SK-N-SH (cell line): ENCODE measurements around the gene TMEM198.

Experiments
- EZH2phosphoT487 ChIP-seq: fragments of 200-600 bp; sonication (generic); IDR thresholded peaks from 2 replicates; pipeline ENCODE4 v1.6.1; 2017; ENCODE audit warnings: low read depth, mixed run types, mild to moderate bottlenecking, antibody characterized with exemption, moderate library complexity, borderline replicate concordance
- FOSL2 ChIP-seq: IDR thresholded peaks from 2 replicates; pipeline ENCODE4 v1.4.0; 2012; ENCODE audit warnings: low read depth, mild to moderate bottlenecking, moderate library complexity, borderline replicate concordance
- GABPA ChIP-seq: IDR thresholded peaks from 2 replicates; pipeline ENCODE4 v1.4.0; 2012; ENCODE audit warnings: low read depth, mild to moderate bottlenecking
- MXI1 ChIP-seq: IDR thresholded peaks from 2 replicates; pipeline ENCODE4 v1.6.1; 2012; ENCODE audit warnings: mild to moderate bottlenecking, low read depth, low read length, improper control_type of control experiment
- POLR2AphosphoS5 ChIP-seq: IDR thresholded peaks from 2 replicates; pipeline ENCODE4 v1.6.1; 2012; ENCODE audit warnings: low read depth, low read length
- RAD21 ChIP-seq: IDR thresholded peaks from 2 replicates; pipeline ENCODE4 v1.6.1; 2012; ENCODE audit warnings: mild to moderate bottlenecking, low read length
- TF ChIP-seq, protein P1 (sequence below): fragments of 150-350 bp; IDR thresholded peaks from 2 replicates; pipeline ENCODE4 v1.6.1; 2017; ENCODE audit warnings: antibody characterized with exemption, low read length, low read depth, borderline replicate concordance
- TF ChIP-seq, protein P2 (sequence below): fragments of 200-600 bp; sonication (generic); IDR thresholded peaks from 2 replicates; pipeline ENCODE4 v1.6.1; 2017; ENCODE audit warnings: antibody characterized with exemption, mild to moderate bottlenecking, moderate library complexity
- TF ChIP-seq, protein P3 (sequence below): IDR thresholded peaks from 2 replicates; pipeline ENCODE4 v1.4.0; 2012; ENCODE audit warnings: low read depth

DNA sequence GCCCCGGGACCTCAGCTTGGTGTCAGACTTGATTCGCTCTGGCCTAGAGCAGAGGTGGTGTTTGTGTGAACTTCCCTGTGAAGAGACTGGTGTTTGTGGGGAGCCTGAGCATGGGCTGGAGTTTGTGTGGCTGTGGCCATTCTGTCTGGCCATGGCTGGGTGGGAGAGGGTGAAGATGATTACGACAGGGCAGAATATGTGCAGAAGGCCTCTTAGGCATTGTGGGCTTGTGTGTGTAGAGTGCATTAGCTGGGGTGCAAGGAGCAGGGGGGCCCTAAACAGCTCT, 17.0 kb downstream of the TMEM198 start:
- TF ChIP-seq POLR2AphosphoS5, result no peak
- TF ChIP-seq, protein P1, sequence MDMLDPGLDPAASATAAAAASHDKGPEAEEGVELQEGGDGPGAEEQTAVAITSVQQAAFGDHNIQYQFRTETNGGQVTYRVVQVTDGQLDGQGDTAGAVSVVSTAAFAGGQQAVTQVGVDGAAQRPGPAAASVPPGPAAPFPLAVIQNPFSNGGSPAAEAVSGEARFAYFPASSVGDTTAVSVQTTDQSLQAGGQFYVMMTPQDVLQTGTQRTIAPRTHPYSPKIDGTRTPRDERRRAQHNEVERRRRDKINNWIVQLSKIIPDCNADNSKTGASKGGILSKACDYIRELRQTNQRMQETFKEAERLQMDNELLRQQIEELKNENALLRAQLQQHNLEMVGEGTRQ, result no peak
- TF ChIP-seq, protein P2, sequence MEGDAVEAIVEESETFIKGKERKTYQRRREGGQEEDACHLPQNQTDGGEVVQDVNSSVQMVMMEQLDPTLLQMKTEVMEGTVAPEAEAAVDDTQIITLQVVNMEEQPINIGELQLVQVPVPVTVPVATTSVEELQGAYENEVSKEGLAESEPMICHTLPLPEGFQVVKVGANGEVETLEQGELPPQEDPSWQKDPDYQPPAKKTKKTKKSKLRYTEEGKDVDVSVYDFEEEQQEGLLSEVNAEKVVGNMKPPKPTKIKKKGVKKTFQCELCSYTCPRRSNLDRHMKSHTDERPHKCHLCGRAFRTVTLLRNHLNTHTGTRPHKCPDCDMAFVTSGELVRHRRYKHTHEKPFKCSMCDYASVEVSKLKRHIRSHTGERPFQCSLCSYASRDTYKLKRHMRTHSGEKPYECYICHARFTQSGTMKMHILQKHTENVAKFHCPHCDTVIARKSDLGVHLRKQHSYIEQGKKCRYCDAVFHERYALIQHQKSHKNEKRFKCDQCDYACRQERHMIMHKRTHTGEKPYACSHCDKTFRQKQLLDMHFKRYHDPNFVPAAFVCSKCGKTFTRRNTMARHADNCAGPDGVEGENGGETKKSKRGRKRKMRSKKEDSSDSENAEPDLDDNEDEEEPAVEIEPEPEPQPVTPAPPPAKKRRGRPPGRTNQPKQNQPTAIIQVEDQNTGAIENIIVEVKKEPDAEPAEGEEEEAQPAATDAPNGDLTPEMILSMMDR, result no peak
- no peak for TF ChIP-seq EZH2phosphoT487
- TF ChIP-seq, protein P3, sequence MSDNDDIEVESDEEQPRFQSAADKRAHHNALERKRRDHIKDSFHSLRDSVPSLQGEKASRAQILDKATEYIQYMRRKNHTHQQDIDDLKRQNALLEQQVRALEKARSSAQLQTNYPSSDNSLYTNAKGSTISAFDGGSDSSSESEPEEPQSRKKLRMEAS, result no peak
- TF ChIP-seq FOSL2, result no peak
- no peak for TF ChIP-seq RAD21
- TF ChIP-seq GABPA, result no peak
- no peak for TF ChIP-seq MXI1
